SK-N-SH (cell line): ENCODE results near the gene GH2. TPM values are rescaled to one million over a fixed set of nuclear protein-coding genes. Genes with fewer than 3 reads are reported as not detected.

Experiments used
- CTCF ChIA-PET: fragments of 300-600, 350-600 bp; formaldehyde crosslinking; extraction: SDS; loops from one replicate; lab custom pipeline; 2021; lab: Yijun Ruan, JAX
- POLR2A ChIA-PET: fragments of 350-600 bp; sonication (Branson Sonifier 250); formaldehyde crosslinking; extraction: SDS; loops from one replicate; lab custom pipeline; 2020; ENCODE audit warnings: antibody characterized with exemption, inconsistent platforms; lab: Yijun Ruan, JAX
- DNase-seq: peaks from one replicate; pipeline ENCODE4 v3.0.0; 2012
- H2AFZ ChIP-seq: fragments of 200-600 bp; sonication (generic); 2 replicates; pipeline ENCODE4 v1.8.1; 2016; ENCODE audit warnings: antibody characterized with exemption, mild to moderate bottlenecking, low read depth
- H3F3A ChIP-seq: fragments of 200-600 bp; sonication (generic); replicated peaks from 2 replicates; pipeline ENCODE3; 2016; ENCODE audit warnings: antibody characterized with exemption, mild to moderate bottlenecking; ENCODE audit not compliant: insufficient read depth
- H3K27ac ChIP-seq, 2 experiments: fragments of 200-500 bp in 1 of 2; fragments of 200-600 bp in 1 of 2; sonication (Bioruptor generic) in 1 of 2; sonication (generic), shearing (Covaris generic) in 1 of 2; 2 replicates each; pipeline versions ENCODE4 v1.5.1 to v1.6.1; 2014 to 2016; ENCODE audit warnings: low read depth in 2 of 2, inconsistent platforms in 1 of 2, low read length in 1 of 2, mild to moderate bottlenecking in 1 of 2, mixed read lengths in 1 of 2
- H3K27me3 ChIP-seq: fragments of 200-600 bp; sonication (generic), shearing (Covaris generic); 2 replicates; pipeline ENCODE4 v1.6.1; 2016; ENCODE audit warnings: mixed run types; ENCODE audit not compliant: insufficient read depth
- H3K36me3 ChIP-seq, 2 experiments: fragments of 200-500 bp in 1 of 2; fragments of 200-600 bp in 1 of 2; sonication (Bioruptor generic) in 1 of 2; sonication (generic) in 1 of 2; replicated peaks in 1 of 2; 2 replicates each; pipeline versions ENCODE3 to v1.5.1; 2014 to 2016; ENCODE audit warnings: low read length in 1 of 2, mild to moderate bottlenecking in 1 of 2; ENCODE audit not compliant: insufficient read depth in 2 of 2, control insufficient read depth in 1 of 2
- H3K4me1 ChIP-seq, 2 experiments: fragments of 200-500 bp in 1 of 2; fragments of 200-600 bp in 1 of 2; sonication (Bioruptor generic) in 1 of 2; sonication (generic), shearing (Covaris generic) in 1 of 2; 2 replicates each; pipeline versions ENCODE4 v1.5.1 to v1.6.1; 2014 to 2016; ENCODE audit warnings: low read depth in 1 of 2, low read length in 1 of 2, mixed run types in 1 of 2; ENCODE audit not compliant: insufficient read depth in 2 of 2, control insufficient read depth in 1 of 2
- H3K4me2 ChIP-seq: fragments of 200-600 bp; sonication (generic), shearing (Covaris generic); 2 replicates; pipeline ENCODE4 v1.6.1; 2017; ENCODE audit warnings: mixed run types
- H3K4me3 ChIP-seq, 2 experiments: fragments of 200-500 bp in 1 of 2; fragments of 200-600 bp in 1 of 2; sonication (Bioruptor generic) in 1 of 2; sonication (generic), shearing (Covaris generic) in 1 of 2; 2 replicates each; pipeline versions ENCODE4 v1.5.1 to v1.8.1; 2014 to 2016; ENCODE audit warnings: low read depth in 2 of 2, inconsistent platforms in 1 of 2, low read length in 1 of 2, mild to moderate bottlenecking in 1 of 2, mixed read lengths in 1 of 2, moderate library complexity in 1 of 2
- H3K79me2 ChIP-seq: fragments of 200-600 bp; sonication (generic); 2 replicates; pipeline ENCODE4 v1.8.1; 2017; ENCODE audit warnings: mild to moderate bottlenecking; ENCODE audit not compliant: insufficient read depth
- H3K9ac ChIP-seq: fragments of 200-600 bp; sonication (generic); 2 replicates; pipeline ENCODE4 v1.6.1; 2017; ENCODE audit warnings: mixed run types
- H3K9me2 ChIP-seq: fragments of 200-600 bp; sonication (generic); 2 replicates; pipeline ENCODE4 v1.6.1; 2017; ENCODE audit warnings: mixed run types
- H3K9me3 ChIP-seq: fragments of 200-600 bp; sonication (generic); 2 replicates; pipeline ENCODE4 v1.6.1; 2017; ENCODE audit warnings: mixed run types, mild to moderate bottlenecking, moderate library complexity
- H4K20me1 ChIP-seq: fragments of 200-600 bp; sonication (generic); 2 replicates; pipeline ENCODE4 v1.6.1; 2017; ENCODE audit warnings: mild to moderate bottlenecking, mixed run types; ENCODE audit not compliant: insufficient read depth
- CHD2 ChIP-seq: fragments of 150-350 bp; IDR thresholded peaks from 2 replicates; pipeline ENCODE4 v1.6.1; 2018; ENCODE audit warnings: low read length; ENCODE audit not compliant: partially characterized antibody
- ELF1 ChIP-seq: IDR thresholded peaks from 2 replicates; pipeline ENCODE4 v1.4.0; 2012
- EZH2phosphoT487 ChIP-seq: fragments of 200-600 bp; sonication (generic); IDR thresholded peaks from 2 replicates; pipeline ENCODE4 v1.6.1; 2017; ENCODE audit warnings: low read depth, mixed run types, mild to moderate bottlenecking, antibody characterized with exemption, moderate library complexity, borderline replicate concordance
- FOSL2 ChIP-seq: IDR thresholded peaks from 2 replicates; pipeline ENCODE4 v1.4.0; 2012; ENCODE audit warnings: low read depth, mild to moderate bottlenecking, moderate library complexity, borderline replicate concordance
- FOXJ3 ChIP-seq: sonication (generic); formaldehyde crosslinking; IDR thresholded peaks from 2 replicates; pipeline ENCODE4 v1.5.1; 2020; ENCODE audit warnings: mild to moderate bottlenecking, missing genetic modification reagents
- GABPA ChIP-seq: IDR thresholded peaks from 2 replicates; pipeline ENCODE4 v1.4.0; 2012; ENCODE audit warnings: low read depth, mild to moderate bottlenecking
- GATA2 ChIP-seq: sonication (generic); formaldehyde crosslinking; IDR thresholded peaks from 2 replicates; pipeline ENCODE4 v1.5.0; 2020; ENCODE audit warnings: mild to moderate bottlenecking, missing genetic modification reagents
- MEF2A ChIP-seq: IDR thresholded peaks from 2 replicates; pipeline ENCODE4 v1.4.0; 2012; ENCODE audit warnings: low read depth, borderline replicate concordance
- NFIC ChIP-seq: IDR thresholded peaks from 2 replicates; pipeline ENCODE4 v1.4.0; 2012; ENCODE audit warnings: borderline replicate concordance
- POLR2AphosphoS5 ChIP-seq: IDR thresholded peaks from 2 replicates; pipeline ENCODE4 v1.6.1; 2012; ENCODE audit warnings: low read depth, low read length
- RAD21 ChIP-seq: IDR thresholded peaks from 2 replicates; pipeline ENCODE4 v1.6.1; 2012; ENCODE audit warnings: mild to moderate bottlenecking, low read length
- RFX5 ChIP-seq: IDR thresholded peaks from 2 replicates; pipeline ENCODE4 v1.6.1; 2012; ENCODE audit warnings: mild to moderate bottlenecking, improper control_type of control experiment, low read length
- RXRA ChIP-seq: IDR thresholded peaks from 2 replicates; pipeline ENCODE4 v1.4.0; 2012; ENCODE audit warnings: low read depth, mild to moderate bottlenecking, borderline replicate concordance
- TCF12 ChIP-seq: IDR thresholded peaks from 2 replicates; pipeline ENCODE4 v1.4.0; 2012
- WGBS: methylation state at CpG from one replicate; pipeline ENCODE4 v1.1.6; 2017; ENCODE audit warnings: low lambda C conversion rate; 5-methylcytosine and 5-hydroxymethylcytosine counted together
- polyA plus RNA-seq, 3 experiments: library from polyadenylated mRNA; depleted of rRNA; stranded (reverse); fragments of >200 nt; gene quantifications; 2 replicates each; pipeline ENCODE4 v1.2.3, GENCODE V29; 2012
- TF ChIP-seq, protein P1 (sequence below): IDR thresholded peaks from 2 replicates; pipeline ENCODE4; 2012
- TF ChIP-seq, protein P2 (sequence below): IDR thresholded peaks from 2 replicates; pipeline ENCODE4 v1.4.0; 2012; ENCODE audit warnings: low read depth, borderline replicate concordance
- TF ChIP-seq, protein P3 (sequence below): fragments of 150-350 bp; IDR thresholded peaks from 2 replicates; pipeline ENCODE4 v1.6.1; 2017; ENCODE audit warnings: antibody characterized with exemption, low read length, low read depth, borderline replicate concordance
- TF ChIP-seq, protein P4 (sequence below): fragments of 150-350 bp; IDR thresholded peaks from 2 replicates; pipeline ENCODE4 v1.6.1; 2016; ENCODE audit warnings: mild to moderate bottlenecking, low read depth, low read length

The GH2 gene
- polyA plus RNA-seq, 1 of the 3 experiments (the other 2 are of a cell fraction): not detected

DNA sequence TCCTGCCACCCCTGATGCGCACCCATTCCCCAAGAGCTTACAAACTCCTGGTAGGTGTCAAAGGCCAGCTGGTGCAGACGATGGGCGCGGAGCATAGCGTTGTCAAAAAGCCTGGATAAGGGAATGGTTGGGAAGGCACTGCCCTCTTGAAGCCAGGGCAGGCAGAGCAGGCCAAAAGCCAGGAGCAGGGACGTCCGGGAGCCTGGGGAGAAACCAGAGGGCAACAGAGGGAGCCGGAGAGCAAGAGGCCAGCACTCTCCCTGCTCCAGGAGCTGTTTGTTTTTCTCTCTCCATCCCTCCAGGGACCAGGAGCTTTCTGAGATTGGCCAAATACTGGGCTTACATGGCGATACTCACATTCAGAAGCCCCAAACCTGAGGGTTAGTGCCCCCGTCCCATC lies 36.6 kb upstream of the GH2 start:
- 71% methylated on average over 10 of the region's 10 CpGs for WGBS
- no peak for TF ChIP-seq FOSL2
- TF ChIP-seq ELF1: no peak
- TF ChIP-seq MEF2A: no peak
- TF ChIP-seq GABPA: no peak
- no peak for TF ChIP-seq GATA2
- TF ChIP-seq POLR2AphosphoS5: no peak
- TF ChIP-seq, protein P1, sequence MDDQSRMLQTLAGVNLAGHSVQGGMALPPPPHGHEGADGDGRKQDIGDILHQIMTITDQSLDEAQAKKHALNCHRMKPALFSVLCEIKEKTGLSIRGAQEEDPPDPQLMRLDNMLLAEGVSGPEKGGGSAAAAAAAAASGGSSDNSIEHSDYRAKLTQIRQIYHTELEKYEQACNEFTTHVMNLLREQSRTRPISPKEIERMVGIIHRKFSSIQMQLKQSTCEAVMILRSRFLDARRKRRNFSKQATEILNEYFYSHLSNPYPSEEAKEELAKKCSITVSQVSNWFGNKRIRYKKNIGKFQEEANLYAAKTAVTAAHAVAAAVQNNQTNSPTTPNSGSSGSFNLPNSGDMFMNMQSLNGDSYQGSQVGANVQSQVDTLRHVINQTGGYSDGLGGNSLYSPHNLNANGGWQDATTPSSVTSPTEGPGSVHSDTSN: no peak
- TF ChIP-seq RFX5: no peak
- no peak for TF ChIP-seq RXRA
- no peak for TF ChIP-seq FOXJ3 (CRISPR knock-in tag)
- TF ChIP-seq, protein P2, sequence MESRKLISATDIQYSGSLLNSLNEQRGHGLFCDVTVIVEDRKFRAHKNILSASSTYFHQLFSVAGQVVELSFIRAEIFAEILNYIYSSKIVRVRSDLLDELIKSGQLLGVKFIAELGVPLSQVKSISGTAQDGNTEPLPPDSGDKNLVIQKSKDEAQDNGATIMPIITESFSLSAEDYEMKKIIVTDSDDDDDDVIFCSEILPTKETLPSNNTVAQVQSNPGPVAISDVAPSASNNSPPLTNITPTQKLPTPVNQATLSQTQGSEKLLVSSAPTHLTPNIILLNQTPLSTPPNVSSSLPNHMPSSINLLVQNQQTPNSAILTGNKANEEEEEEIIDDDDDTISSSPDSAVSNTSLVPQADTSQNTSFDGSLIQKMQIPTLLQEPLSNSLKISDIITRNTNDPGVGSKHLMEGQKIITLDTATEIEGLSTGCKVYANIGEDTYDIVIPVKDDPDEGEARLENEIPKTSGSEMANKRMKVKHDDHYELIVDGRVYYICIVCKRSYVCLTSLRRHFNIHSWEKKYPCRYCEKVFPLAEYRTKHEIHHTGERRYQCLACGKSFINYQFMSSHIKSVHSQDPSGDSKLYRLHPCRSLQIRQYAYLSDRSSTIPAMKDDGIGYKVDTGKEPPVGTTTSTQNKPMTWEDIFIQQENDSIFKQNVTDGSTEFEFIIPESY: no peak
- TF ChIP-seq CHD2: no peak
- TF ChIP-seq, protein P3, sequence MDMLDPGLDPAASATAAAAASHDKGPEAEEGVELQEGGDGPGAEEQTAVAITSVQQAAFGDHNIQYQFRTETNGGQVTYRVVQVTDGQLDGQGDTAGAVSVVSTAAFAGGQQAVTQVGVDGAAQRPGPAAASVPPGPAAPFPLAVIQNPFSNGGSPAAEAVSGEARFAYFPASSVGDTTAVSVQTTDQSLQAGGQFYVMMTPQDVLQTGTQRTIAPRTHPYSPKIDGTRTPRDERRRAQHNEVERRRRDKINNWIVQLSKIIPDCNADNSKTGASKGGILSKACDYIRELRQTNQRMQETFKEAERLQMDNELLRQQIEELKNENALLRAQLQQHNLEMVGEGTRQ: no peak
- TF ChIP-seq NFIC: no peak
- TF ChIP-seq RAD21: no peak
- no peak for TF ChIP-seq EZH2phosphoT487
- TF ChIP-seq TCF12: no peak
- TF ChIP-seq, protein P4, sequence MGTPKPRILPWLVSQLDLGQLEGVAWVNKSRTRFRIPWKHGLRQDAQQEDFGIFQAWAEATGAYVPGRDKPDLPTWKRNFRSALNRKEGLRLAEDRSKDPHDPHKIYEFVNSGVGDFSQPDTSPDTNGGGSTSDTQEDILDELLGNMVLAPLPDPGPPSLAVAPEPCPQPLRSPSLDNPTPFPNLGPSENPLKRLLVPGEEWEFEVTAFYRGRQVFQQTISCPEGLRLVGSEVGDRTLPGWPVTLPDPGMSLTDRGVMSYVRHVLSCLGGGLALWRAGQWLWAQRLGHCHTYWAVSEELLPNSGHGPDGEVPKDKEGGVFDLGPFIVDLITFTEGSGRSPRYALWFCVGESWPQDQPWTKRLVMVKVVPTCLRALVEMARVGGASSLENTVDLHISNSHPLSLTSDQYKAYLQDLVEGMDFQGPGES: no peak
- TF ChIP-seq, all 33 proteins: peak for 0
- CTCF ChIA-PET: interaction anchor here (1.0 to 6.7 kb wide), 36 partner anchors 11 to 501 kb away, joined by 3 to 214 read pairs (median 11); partner anchors contain the start of genes CD79B, ERN1, ICAM2 and PRR29

More for the DNA sequence above, 36.6 kb upstream of the GH2 start:
- peaks cover 40% of the 10 kb centered on the region for H3K27me3 ChIP-seq
- no peaks in the 10 kb centered on the region for H3K9me2 ChIP-seq
- H3K9ac ChIP-seq: no peak overlapping the region
- no peak for DNase-seq
- H3K4me3 ChIP-seq: no peak overlapping the region
- no peaks in the 10 kb centered on the region for H3K79me2 ChIP-seq
- H3K9me3 ChIP-seq: no peaks in the 10 kb centered on the region
- no peak overlapping the region for H3K4me2 ChIP-seq
- no peaks in the 10 kb centered on the region for H4K20me1 ChIP-seq
- H3F3A ChIP-seq: no peaks in the 10 kb centered on the region
- no peaks in the 10 kb centered on the region for H3K4me1 ChIP-seq
- H3K27ac ChIP-seq: no peak overlapping the region
- POLR2A ChIA-PET: interaction anchor here (1.5 kb wide), 1 partner anchor 212 kb away, joined by 3 read pairs; the partner anchor contains the start of gene ERN1
- H3K36me3 ChIP-seq: no peaks in the 10 kb centered on the region
- H2AFZ ChIP-seq: no peak overlapping the region
